ENCODE measurements around the gene RANBP3.
"Not testable (repeated sequence)": the region's sequence is repeated elsewhere in the genome, so short reads cannot be mapped to it uniquely, and the experiment has no call there.

The RANBP3 gene

GRCh38 chr19:6007866-6008265, 29.9 kb upstream of the RANBP3 start:
- no peak for DNase-seq (ENCODE audit: low spot score)

GRCh38 chr19:6006896-6007295, 29.0 kb upstream of the RANBP3 start:
- DNase-seq (ENCODE audit: low spot score) = no peak

- not testable (repeated sequence) for DNase-seq (ENCODE audit: low spot score)
Measured at GRCh38 chr19:6006070-6006446, 28.1 kb upstream of the RANBP3 start.

- DNase-seq (ENCODE audit: low spot score) = no peak
Measured at GRCh38 chr19:6005321-6006069, 27.6 kb upstream of the RANBP3 start.

- DNase-seq (ENCODE audit: low spot score) = no peak
Measured at GRCh38 chr19:6003976-6004375, 26.0 kb upstream of the RANBP3 start.

GRCh38 chr19:6002591-6002990, 24.7 kb upstream of the RANBP3 start:
- DNase-seq (ENCODE audit: low spot score) = no peak

- DNase-seq (ENCODE audit: low spot score) = no peak
Measured at GRCh38 chr19:6000228-6000847, 22.4 kb upstream of the RANBP3 start.

GRCh38 chr19:5999693-6000092, 21.8 kb upstream of the RANBP3 start:
- no peak for DNase-seq (ENCODE audit: low spot score)

- DNase-seq (ENCODE audit: low spot score) = no peak
Measured at GRCh38 chr19:5997371-5997770, 19.4 kb upstream of the RANBP3 start.

- DNase-seq (ENCODE audit: low spot score) = no peak
Measured at GRCh38 chr19:5996623-5997320, 18.8 kb upstream of the RANBP3 start.

GRCh38 chr19:5996102-5996501, 18.2 kb upstream of the RANBP3 start:
- no peak for DNase-seq (ENCODE audit: low spot score)

- no peak for DNase-seq (ENCODE audit: low spot score)
Measured at GRCh38 chr19:5995606-5996005, 17.7 kb upstream of the RANBP3 start.

- no peak for DNase-seq (ENCODE audit: low spot score)
Measured at GRCh38 chr19:5994405-5995165, 16.6 kb upstream of the RANBP3 start.

- no peak for DNase-seq (ENCODE audit: low spot score)
Measured at GRCh38 chr19:5993648-5994358, 15.9 kb upstream of the RANBP3 start.

- no peak for DNase-seq (ENCODE audit: low spot score)
Measured at GRCh38 chr19:5993201-5993600, 15.3 kb upstream of the RANBP3 start.

- DNase-seq (ENCODE audit: low spot score) = no peak
Measured at GRCh38 chr19:5992756-5993155, 14.8 kb upstream of the RANBP3 start.

GRCh38 chr19:5991244-5991838, 13.4 kb upstream of the RANBP3 start:
- DNase-seq (ENCODE audit: low spot score) = no peak

- DNase-seq (ENCODE audit: low spot score) = no peak
Measured at GRCh38 chr19:5990289-5990797, 12.4 kb upstream of the RANBP3 start.

GRCh38 chr19:5989388-5990074, 11.6 kb upstream of the RANBP3 start:
- no peak for DNase-seq (ENCODE audit: low spot score)

GRCh38 chr19:5988517-5989387, 10.8 kb upstream of the RANBP3 start:
- DNase-seq (ENCODE audit: low spot score) = no peak
